H1 (cell line): Measurements from ENCODE around the gene IRF4. TPM values are rescaled to one million over a fixed set of nuclear protein-coding genes. Genes with fewer than 3 reads are reported as not detected.

Experiments used
- CHD1 ChIP-seq: IDR thresholded peaks from 2 replicates; pipeline ENCODE4 v1.6.1; 2012; ENCODE audit warnings: low read depth, low read length, improper control_type of control experiment
- CREB1 ChIP-seq: IDR thresholded peaks from 2 replicates; pipeline ENCODE4 v1.6.1; 2012; ENCODE audit warnings: inconsistent platforms
- KDM5A ChIP-seq: fragments of 200-600 bp; IDR thresholded peaks from 2 replicates; pipeline ENCODE4 v1.7.1; 2012; ENCODE audit warnings: mild to moderate bottlenecking, low read length, inconsistent platforms, mixed read lengths
- SIN3A ChIP-seq, 2 experiments: IDR thresholded peaks in 1 of 2; conservative IDR thresholded peaks in 1 of 2; 2 replicates each; pipeline ENCODE4 v1.6.1; 2011 to 2012; ENCODE audit warnings: low read length in 2 of 2, improper control_type of control experiment in 1 of 2, low read depth in 1 of 2, mild to moderate bottlenecking in 1 of 2
- USF2 ChIP-seq: IDR thresholded peaks from 2 replicates; pipeline ENCODE4 v1.6.1; 2011; ENCODE audit warnings: low read length, improper control_type of control experiment
- polyA plus RNA-seq, 7 experiments: library from polyadenylated mRNA; depleted of rRNA in 3 of 7; stranded (reverse) in 5 of 7; unstranded in 2 of 7; fragments of >200 nt in 5 of 7; fragments of 200-250 nt in 2 of 7; gene quantifications; 1 replicate in 5 of 7; 2 replicates in 1 of 7; 4 replicates in 1 of 7; pipeline versions ENCODE4 v1.2.1 to v1.2.3, GENCODE V29; 2011 to 2013; ENCODE audit warnings: missing spikeins in 2 of 7, mixed read lengths in 2 of 7
- total RNA-seq: library from RNA; stranded (reverse); fragmentation: NEBNext Ultra II Directional; extraction: Animal tissue kit (Norgen Biotek cat#: 25700); gene quantifications from 2 replicates; pipeline ENCODE4 v1.2.1, GENCODE V29; 2021

The IRF4 gene
- total and polyA plus RNA-seq, 2 of the 8 experiments (the other 6 are each of a cell fraction or from before 2014, with no cell fraction given), result 0.77 to 2.1 TPM

GRCh38 chr6:408148-408547, 16.6 kb downstream of the IRF4 start (continued):
- no peak for TF ChIP-seq USF2
- no peak for TF ChIP-seq CREB1
- TF ChIP-seq KDM5A, result no peak
- TF ChIP-seq SIN3A (conservative IDR thresholded peaks at IDR 0.05 in 1 of 2, IDR thresholded peaks at IDR 0.05 in 1 of 2; ENCODE audit: low read depth in 1 of 2, low read length in 2 of 2), result no peak
- TF ChIP-seq CHD1, result no peak
